AG09319 (cell line): Measurements from ENCODE around the gene PDE4D.
A peak's percentile ranks its signal among the peaks of the same experiment; 100 is the strongest.

ENCODE experiments used
- DNase-seq: peaks from one replicate; pipeline ENCODE4 v3.0.0-alpha.2; 2010; ENCODE audit warnings: low read depth; ENCODE audit errors: extremely low read depth
- CTCF ChIP-seq: IDR thresholded peaks from 2 replicates; pipeline ENCODE4 v1.5.1; 2011; ENCODE audit warnings: low read depth, mild to moderate bottlenecking, inconsistent platforms, low read length, moderate library complexity

PDE4D gene

GRCh38 chr5:59021286-59021673 is 872.2 kb downstream of the PDE4D start:
- no peak for DNase-seq
- TF ChIP-seq CTCF, result no peak

- DNase-seq, result no peak
- no peak for TF ChIP-seq CTCF
Measured at GRCh38 chr5:59020611-59021285, 872.8 kb downstream of the PDE4D start.

- no peak for TF ChIP-seq CTCF
- no peak for DNase-seq
Measured at GRCh38 chr5:59019078-59019477, 874.4 kb downstream of the PDE4D start.

- no peak for DNase-seq
- no peak for TF ChIP-seq CTCF
Measured at GRCh38 chr5:59016925-59017324, 876.6 kb downstream of the PDE4D start.

GRCh38 chr5:59008816-59009473 is 884.6 kb downstream of the PDE4D start:
- TF ChIP-seq CTCF, result no peak
- no peak for DNase-seq

- DNase-seq, result no peak
- TF ChIP-seq CTCF, result peak; percentile 47
Measured at GRCh38 chr5:59007460-59008063, 886.0 kb downstream of the PDE4D start.
